IMR-90 (cell line): ENCODE data around the gene CLDN2. TPM values are rescaled to one million over a fixed set of nuclear protein-coding genes. Genes with fewer than 3 reads are reported as not detected.
A peak's percentile ranks its signal among the peaks of the same experiment; 100 is the strongest.

ENCODE experiments used
- ATAC-seq: fragments of 200-7000 bp; cut with Tn5 transposase; 2 replicates; pipeline ENCODE4 v1.9.1; 2020; ENCODE audit warnings: low read depth, mild to moderate bottlenecking, moderate library complexity
- BruUV-seq: library from RNA; stranded (reverse); fragments of 400-500 nt; replicated peaks from 2 replicates; lab custom pipeline; 2021; lab: Mats Ljungman, UMichigan
- CTCF ChIA-PET: fragments of 300-600 bp; formaldehyde crosslinking; extraction: SDS; loops from one replicate; lab custom pipeline; 2021; ENCODE audit warnings: antibody characterized with exemption; lab: Yijun Ruan, JAX
- POLR2A ChIA-PET: fragments of 300-600 bp; sonication (Branson Sonifier 250); formaldehyde crosslinking; loops from one replicate; lab custom pipeline; 2022; ENCODE audit warnings: antibody characterized with exemption; ENCODE audit not compliant: unreplicated experiment; lab: Charles Lee
- DNase-seq: peaks from one replicate; pipeline ENCODE4 v3.0.0; 2013
- H2AFZ ChIP-seq: replicated peaks from 2 replicates; pipeline ENCODE3; 2013; ENCODE audit warnings: low read length, mild to moderate bottlenecking; ENCODE audit not compliant: poor library complexity
- H2AK5ac ChIP-seq: 2 replicates; pipeline ENCODE4 v1.6.1; 2013; ENCODE audit warnings: low read depth, low read length, inconsistent platforms
- H2AK9ac ChIP-seq: replicated peaks from 2 replicates; pipeline ENCODE3; 2013; ENCODE audit warnings: mild to moderate bottlenecking, low read depth, low read length, moderate library complexity; ENCODE audit not compliant: poor library complexity
- H2BK120ac ChIP-seq: 2 replicates; pipeline ENCODE4 v1.6.1; 2013; ENCODE audit warnings: low read depth, low read length, inconsistent platforms
- H2BK15ac ChIP-seq: 3 replicates; pipeline ENCODE4 v1.6.1; 2013; ENCODE audit warnings: low read depth, low read length, inconsistent platforms
- H2BK20ac ChIP-seq: 2 replicates; pipeline ENCODE4 v1.6.1; 2013; ENCODE audit warnings: low read depth, mild to moderate bottlenecking, inconsistent platforms, low read length, moderate library complexity
- H2BK5ac ChIP-seq: 2 replicates; pipeline ENCODE4 v1.6.1; 2013; ENCODE audit warnings: mild to moderate bottlenecking, low read depth, low read length, inconsistent platforms; ENCODE audit not compliant: poor library complexity, severe bottlenecking
- H3K14ac ChIP-seq: replicated peaks from 2 replicates; pipeline ENCODE4 v1.6.1; 2013; ENCODE audit warnings: low read depth, low read length, inconsistent platforms
- H3K18ac ChIP-seq: 2 replicates; pipeline ENCODE4 v1.6.1; 2013; ENCODE audit warnings: low read depth, low read length, control low read depth
- H3K23ac ChIP-seq: 2 replicates; pipeline ENCODE4 v1.6.1; 2013; ENCODE audit warnings: low read depth, low read length, inconsistent platforms
- H3K27ac ChIP-seq: 2 replicates; pipeline ENCODE4 v1.5.1; 2013; ENCODE audit warnings: mild to moderate bottlenecking, control low read depth, low read length; ENCODE audit not compliant: insufficient read depth
- H3K27me3 ChIP-seq: 2 replicates; pipeline ENCODE4 v1.6.1; 2013; ENCODE audit warnings: low read length; ENCODE audit not compliant: control insufficient read depth, insufficient read depth
- H3K36me3 ChIP-seq: 2 replicates; pipeline ENCODE4 v1.6.1; 2013; ENCODE audit warnings: low read length, mixed read lengths; ENCODE audit not compliant: control insufficient read depth, insufficient read depth
- H3K4ac ChIP-seq: 2 replicates; pipeline ENCODE4 v1.6.1; 2013; ENCODE audit warnings: low read depth, low read length, inconsistent platforms
- H3K4me1 ChIP-seq: 2 replicates; pipeline ENCODE4 v1.6.1; 2013; ENCODE audit warnings: low read length, mixed read lengths; ENCODE audit not compliant: control insufficient read depth, insufficient read depth
- H3K4me2 ChIP-seq: 2 replicates; pipeline ENCODE4 v1.6.1; 2013; ENCODE audit warnings: low read depth, mild to moderate bottlenecking, control low read depth, low read length, moderate library complexity
- H3K4me3 ChIP-seq: 2 replicates; pipeline ENCODE4 v1.5.1; 2013; ENCODE audit warnings: low read depth, mild to moderate bottlenecking, control low read depth, low read length, moderate library complexity; ENCODE audit not compliant: insufficient read depth
- H3K56ac ChIP-seq: 2 replicates; pipeline ENCODE4 v1.6.1; 2013; ENCODE audit warnings: low read length, inconsistent platforms; ENCODE audit not compliant: insufficient read depth; ENCODE audit errors: extremely low read depth
- H3K79me1 ChIP-seq, 2 experiments: 2 replicates each; pipeline ENCODE4 v1.6.1; 2013; ENCODE audit warnings: low read length in 2 of 2, inconsistent platforms in 1 of 2, low read depth in 1 of 2
- H3K9ac ChIP-seq: 2 replicates; pipeline ENCODE4 v1.6.1; 2013; ENCODE audit warnings: low read depth, low read length, control low read depth
- H3K9me1 ChIP-seq: 2 replicates; pipeline ENCODE4 v1.6.1; 2013; ENCODE audit warnings: low read length, inconsistent platforms; ENCODE audit not compliant: insufficient read depth
- H3K9me3 ChIP-seq: 2 replicates; pipeline ENCODE4 v1.6.1; 2013; ENCODE audit warnings: low read length; ENCODE audit not compliant: control insufficient read depth, insufficient read depth
- H4K20me1 ChIP-seq: 2 replicates; pipeline ENCODE4 v1.6.1; 2013; ENCODE audit warnings: low read length, inconsistent platforms; ENCODE audit not compliant: insufficient read depth
- H4K5ac ChIP-seq: 2 replicates; pipeline ENCODE4 v1.6.1; 2013; ENCODE audit warnings: mild to moderate bottlenecking, low read depth, low read length, control low read depth
- H4K8ac ChIP-seq, 2 experiments: 2 replicates each; pipeline ENCODE4 v1.6.1; 2013; ENCODE audit warnings: low read depth in 2 of 2, low read length in 2 of 2, control low read depth in 1 of 2, inconsistent platforms in 1 of 2
- H4K91ac ChIP-seq: 2 replicates; pipeline ENCODE4 v1.6.1; 2013; ENCODE audit warnings: low read depth, low read length, inconsistent platforms; ENCODE audit not compliant: insufficient read depth
- BHLHE40 ChIP-seq: fragments of 150-350 bp; IDR thresholded peaks from 2 replicates; pipeline ENCODE4 v1.6.1; 2016; ENCODE audit warnings: mild to moderate bottlenecking, low read depth, low read length
- CEBPB ChIP-seq: IDR thresholded peaks from 2 replicates; pipeline ENCODE4 v1.6.1; 2012; ENCODE audit warnings: low read depth, low read length, improper control_type of control experiment
- MAZ ChIP-seq: IDR thresholded peaks from 2 replicates; pipeline ENCODE4 v1.6.1; 2012; ENCODE audit warnings: low read depth, mild to moderate bottlenecking, low read length, improper control_type of control experiment, moderate library complexity, borderline replicate concordance
- RCOR1 ChIP-seq: IDR thresholded peaks from 2 replicates; pipeline ENCODE4 v1.6.1; 2012; ENCODE audit warnings: mild to moderate bottlenecking, low read length, improper control_type of control experiment; ENCODE audit not compliant: insufficient replicate concordance
- WGBS, 2 experiments: methylation state at CpG; one replicate each; pipeline versions ENCODE4 v1.1.5 to v1.1.7; 2013; ENCODE audit warnings: missing lambda C conversion rate in 2 of 2; ENCODE audit not compliant: insufficient read length in 1 of 2; ENCODE audit errors: extremely low coverage in 2 of 2; 5-methylcytosine and 5-hydroxymethylcytosine counted together
- dilution Hi-C: fragments of 300-500 bp; cut with HindIII; formaldehyde crosslinking; loops from one replicate; pipeline ENCODE4 v1.14.3; 2018; ENCODE audit warnings: low sequenced_read_pairs; ENCODE audit not compliant: unreplicated experiment
- in situ Hi-C: fragments of 300-500 bp; cut with MboI; formaldehyde crosslinking; loops from 3 replicates; pipeline ENCODE4 v1.14.3; 2019; ENCODE audit warnings: low sequenced_read_pairs, inconsistent platforms, mixed read lengths
- intact Hi-C: fragments of 100-400 bp; cut with micrococcal nuclease; formaldehyde crosslinking; loops from 2 replicates; pipeline ENCODE4 v1.10.0; 2022
- polyA plus RNA-seq, 3 experiments: library from polyadenylated mRNA; depleted of rRNA; stranded (reverse); fragments of >200 nt; gene quantifications; 2 replicates each; pipeline ENCODE4 v1.2.3, GENCODE V29; 2012; ENCODE audit warnings: low replicate concordance in 1 of 3
- total RNA-seq: library from RNA; depleted of rRNA; stranded (reverse); fragments of >200 nt; gene quantifications from 2 replicates; pipeline ENCODE4 v1.2.3, GENCODE V29; 2012
- TF ChIP-seq, protein P1 (sequence below): conservative IDR thresholded peaks from 2 replicates; pipeline ENCODE4 v1.5.1; 2012; ENCODE audit warnings: mild to moderate bottlenecking, low read depth, low read length, improper control_type of control experiment

CLDN2 gene
- total and polyA plus RNA-seq, 2 of the 4 experiments (the other 2 are of a cell fraction): 0.03 TPM; not detected in 1

DNA sequence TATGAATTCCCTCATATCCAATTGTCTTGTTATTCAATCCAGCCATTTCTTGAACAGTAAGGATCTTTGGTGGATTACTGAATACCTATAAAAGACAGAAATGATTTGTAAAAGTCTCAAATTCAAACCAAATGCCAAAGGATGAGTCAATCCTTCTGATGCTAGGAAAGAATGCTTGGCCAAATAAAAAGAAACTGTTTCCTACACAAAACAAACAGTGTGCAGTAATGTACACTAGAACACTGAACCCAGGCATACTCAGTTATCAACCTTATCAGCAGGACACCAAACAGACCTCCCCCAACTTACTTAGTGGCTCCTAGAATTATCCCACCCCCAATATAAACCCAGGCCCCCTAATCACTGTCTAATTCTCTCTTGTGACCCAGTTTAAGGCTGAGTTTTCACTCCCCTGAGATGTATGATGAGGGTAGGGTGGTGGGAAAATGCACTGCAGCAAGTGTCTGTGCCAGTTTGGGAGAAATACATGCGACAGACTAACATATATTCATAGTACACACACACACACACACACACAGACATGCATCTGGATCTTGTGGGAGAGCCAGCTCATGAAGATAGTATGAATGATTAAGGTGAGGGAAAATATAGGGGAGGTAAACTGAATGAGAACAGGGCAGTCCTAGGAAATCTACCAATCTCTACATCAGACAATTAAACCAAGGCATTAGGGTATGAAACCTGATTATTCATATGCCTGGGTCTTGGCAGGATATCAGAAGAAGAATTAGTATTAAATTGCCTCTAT, 35.0 kb downstream of the CLDN2 start:
- H4K8ac ChIP-seq: 0 out of 4 replicates have a peak overlapping the region, but pooled peaks of 1 of the 2 experiments have one; percentile 27
- BruUV-seq: no TSS peak
- H4K91ac ChIP-seq: no peak overlapping the region
- peaks cover 5% of the 10 kb centered on the region; the same call in 1 of the 2 replicates for H3K36me3 ChIP-seq
- no peaks in the 10 kb centered on the region for H3K9me3 ChIP-seq
- TF ChIP-seq BHLHE40 (no peak), CEBPB (no peak), MAZ (no peak), RCOR1 (no peak)
- TF ChIP-seq, protein P1, sequence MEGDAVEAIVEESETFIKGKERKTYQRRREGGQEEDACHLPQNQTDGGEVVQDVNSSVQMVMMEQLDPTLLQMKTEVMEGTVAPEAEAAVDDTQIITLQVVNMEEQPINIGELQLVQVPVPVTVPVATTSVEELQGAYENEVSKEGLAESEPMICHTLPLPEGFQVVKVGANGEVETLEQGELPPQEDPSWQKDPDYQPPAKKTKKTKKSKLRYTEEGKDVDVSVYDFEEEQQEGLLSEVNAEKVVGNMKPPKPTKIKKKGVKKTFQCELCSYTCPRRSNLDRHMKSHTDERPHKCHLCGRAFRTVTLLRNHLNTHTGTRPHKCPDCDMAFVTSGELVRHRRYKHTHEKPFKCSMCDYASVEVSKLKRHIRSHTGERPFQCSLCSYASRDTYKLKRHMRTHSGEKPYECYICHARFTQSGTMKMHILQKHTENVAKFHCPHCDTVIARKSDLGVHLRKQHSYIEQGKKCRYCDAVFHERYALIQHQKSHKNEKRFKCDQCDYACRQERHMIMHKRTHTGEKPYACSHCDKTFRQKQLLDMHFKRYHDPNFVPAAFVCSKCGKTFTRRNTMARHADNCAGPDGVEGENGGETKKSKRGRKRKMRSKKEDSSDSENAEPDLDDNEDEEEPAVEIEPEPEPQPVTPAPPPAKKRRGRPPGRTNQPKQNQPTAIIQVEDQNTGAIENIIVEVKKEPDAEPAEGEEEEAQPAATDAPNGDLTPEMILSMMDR: no peak
- no peak overlapping the region for H2AK5ac ChIP-seq
- peak overlapping the region; percentile 2 for H2BK5ac ChIP-seq
- intact Hi-C loops: no loop called here
- H2AFZ ChIP-seq: no peak overlapping the region
- H3K79me1 ChIP-seq: no peaks in the 10 kb centered on the region; a peak in 1 of 4 replicates
- H3K9ac ChIP-seq: no peak overlapping the region
- H2AK9ac ChIP-seq: no peak overlapping the region
- no peak overlapping the region for H3K56ac ChIP-seq
- WGBS, 2 experiments: no CpG with 5 or more reads among the region's 1 CpG
- peak; percentile 74 for ATAC-seq
- H4K20me1 ChIP-seq: no peaks in the 10 kb centered on the region
- no peak overlapping the region; the same call in 1 of the 2 replicates for H2BK120ac ChIP-seq
- ChIA-PET POLR2A (no interaction called here), CTCF (no interaction called here)
- no peak overlapping the region for H3K14ac ChIP-seq
- in situ Hi-C loops: no loop called here
- no peak overlapping the region; the same call in 1 of the 2 replicates for H3K27ac ChIP-seq
- no peak overlapping the region for H3K23ac ChIP-seq
- no peaks in the 10 kb centered on the region for H3K9me1 ChIP-seq
- no peak overlapping the region for H3K4me3 ChIP-seq
- peak; percentile 48 for DNase-seq
- no peak overlapping the region for H4K5ac ChIP-seq
- H3K4me2 ChIP-seq: peak overlapping the region; percentile 67; the same call in 1 of the 2 replicates
- no peak overlapping the region for H3K4ac ChIP-seq
- no peak overlapping the region for H3K18ac ChIP-seq
- H2BK20ac ChIP-seq: no peak overlapping the region
- H2BK15ac ChIP-seq: no peak overlapping the region; the same call in 2 of the 3 replicates
- H3K4me1 ChIP-seq: peaks cover 5% of the 10 kb centered on the region; the same call in 1 of the 2 replicates
- dilution Hi-C loops: no loop called here
- 0 out of 2 replicates have a peak, but pooled peaks cover 2% of the 10 kb centered on the region for H3K27me3 ChIP-seq
